AG04450 (cell line): ENCODE results near the gene CASR. TPM values are rescaled to one million over a fixed set of nuclear protein-coding genes. Genes with fewer than 3 reads are reported as not detected.

ENCODE experiments used
- CTCF ChIA-PET: fragments of 300-600, 350-600 bp; formaldehyde crosslinking; extraction: SDS; loops from one replicate; lab custom pipeline; 2022; ENCODE audit warnings: antibody characterized with exemption, inconsistent platforms; lab: Charles Lee
- POLR2A ChIA-PET: fragments of 350-600 bp; formaldehyde crosslinking; extraction: SDS; loops from one replicate; lab custom pipeline; 2021; ENCODE audit warnings: antibody characterized with exemption, inconsistent platforms; lab: Yijun Ruan, JAX
- DNase-seq: peaks from one replicate; pipeline ENCODE4 v3.0.0-alpha.2; 2011; ENCODE audit warnings: low read depth, low spot score
- H3K27ac ChIP-seq: one replicate; pipeline ENCODE4 v1.5.1; 2012; ENCODE audit warnings: low read depth, low read length, control low read depth
- H3K27me3 ChIP-seq: one replicate; pipeline ENCODE4 v1.6.0; 2012; ENCODE audit warnings: low read length; ENCODE audit not compliant: control insufficient read depth, insufficient read depth
- H3K4me3 ChIP-seq: 2 replicates; pipeline ENCODE4 v1.5.1; 2011; ENCODE audit warnings: mild to moderate bottlenecking, low read depth, low read length, control low read depth
- H3K9me3 ChIP-seq: 2 replicates; pipeline ENCODE4 v1.5.1; 2012; ENCODE audit warnings: low read length; ENCODE audit not compliant: control insufficient read depth, insufficient read depth
- polyA plus RNA-seq: library from polyadenylated mRNA; depleted of rRNA; stranded (reverse); fragments of >200 nt; gene quantifications from 2 replicates; pipeline ENCODE4 v1.2.3, GENCODE V29; 2011
- TF ChIP-seq, protein P1 (sequence below): IDR thresholded peaks from 2 replicates; pipeline ENCODE4 v1.5.1; 2011; ENCODE audit warnings: low read depth, low read length, control low read depth, inconsistent platforms

The CASR gene
- polyA plus RNA-seq, 1 experiment = not detected

DNA sequence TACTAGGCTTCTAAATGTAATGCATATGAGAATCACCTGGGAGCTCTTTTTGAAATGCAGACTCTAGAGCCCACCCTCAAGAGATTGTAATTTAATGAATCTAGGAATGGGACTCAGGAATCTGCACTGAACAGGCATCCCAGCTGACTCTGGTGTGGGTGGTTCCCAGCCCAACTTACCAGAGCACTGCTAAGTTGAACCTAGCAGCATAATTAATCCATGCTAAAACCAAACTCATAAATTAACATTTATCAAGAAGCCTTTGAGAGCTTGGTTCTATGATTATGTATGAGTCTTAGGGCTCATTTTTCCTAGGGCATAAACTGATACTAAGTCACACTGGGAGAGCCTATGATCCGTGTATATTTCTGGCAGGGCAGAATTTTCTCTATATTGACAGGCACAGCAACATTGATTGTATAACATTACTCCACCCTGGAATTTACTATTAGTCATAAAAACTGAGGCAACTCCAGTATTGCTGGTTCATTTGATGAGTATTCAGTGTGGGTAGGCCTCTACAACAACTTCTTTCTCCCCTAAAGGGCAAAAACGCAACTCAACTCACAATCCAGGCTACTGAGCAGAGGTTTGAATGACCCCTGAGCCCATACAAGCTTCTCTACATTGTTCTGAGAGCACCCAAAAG lies 130.9 kb downstream of the CASR start:
- POLR2A ChIA-PET = no interaction called here
- CTCF ChIA-PET = interaction anchor here (0.9 to 1.3 kb wide), 2 partner anchors 14 to 56 kb away, joined by 3 read pairs; no protein-coding TSS in a partner anchor
- Histone ChIP-seq H3K27me3 (peaks cover 7% of the 10 kb centered on the region), H3K27ac (no peak overlapping the region), H3K9me3 (no peaks in the 10 kb centered on the region), H3K4me3 (no peak overlapping the region)
- DNase-seq = no peak
- TF ChIP-seq, protein P1, sequence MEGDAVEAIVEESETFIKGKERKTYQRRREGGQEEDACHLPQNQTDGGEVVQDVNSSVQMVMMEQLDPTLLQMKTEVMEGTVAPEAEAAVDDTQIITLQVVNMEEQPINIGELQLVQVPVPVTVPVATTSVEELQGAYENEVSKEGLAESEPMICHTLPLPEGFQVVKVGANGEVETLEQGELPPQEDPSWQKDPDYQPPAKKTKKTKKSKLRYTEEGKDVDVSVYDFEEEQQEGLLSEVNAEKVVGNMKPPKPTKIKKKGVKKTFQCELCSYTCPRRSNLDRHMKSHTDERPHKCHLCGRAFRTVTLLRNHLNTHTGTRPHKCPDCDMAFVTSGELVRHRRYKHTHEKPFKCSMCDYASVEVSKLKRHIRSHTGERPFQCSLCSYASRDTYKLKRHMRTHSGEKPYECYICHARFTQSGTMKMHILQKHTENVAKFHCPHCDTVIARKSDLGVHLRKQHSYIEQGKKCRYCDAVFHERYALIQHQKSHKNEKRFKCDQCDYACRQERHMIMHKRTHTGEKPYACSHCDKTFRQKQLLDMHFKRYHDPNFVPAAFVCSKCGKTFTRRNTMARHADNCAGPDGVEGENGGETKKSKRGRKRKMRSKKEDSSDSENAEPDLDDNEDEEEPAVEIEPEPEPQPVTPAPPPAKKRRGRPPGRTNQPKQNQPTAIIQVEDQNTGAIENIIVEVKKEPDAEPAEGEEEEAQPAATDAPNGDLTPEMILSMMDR = no peak

DNA sequence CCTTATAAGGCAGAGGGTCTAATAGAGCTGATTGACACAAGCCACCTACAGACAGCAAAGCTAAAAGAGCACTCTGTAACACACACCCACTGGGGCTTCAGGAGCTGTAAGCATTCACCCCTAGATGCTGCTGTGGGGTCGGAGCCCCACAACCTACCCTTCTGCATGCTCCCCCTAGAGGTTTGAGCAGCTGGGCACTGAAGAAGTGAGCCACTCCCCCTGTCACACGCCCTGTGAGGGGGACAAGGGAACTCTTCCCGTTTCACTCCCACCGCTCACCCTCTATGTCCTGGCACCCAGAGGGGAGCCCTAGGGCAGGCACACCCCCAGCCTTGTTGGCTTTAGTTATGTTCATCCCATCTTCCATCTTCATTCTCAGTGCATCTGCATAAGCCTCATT lies 132.2 kb downstream of the CASR start:
- Histone ChIP-seq H3K9me3 (no peaks in the 10 kb centered on the region), H3K27me3 (peaks cover 7% of the 10 kb centered on the region), H3K27ac (no peak overlapping the region), H3K4me3 (no peak overlapping the region)
- CTCF ChIA-PET = no interaction called here
- DNase-seq = no peak
- POLR2A ChIA-PET = no interaction called here
- TF ChIP-seq, protein P1 = no peak

DNA sequence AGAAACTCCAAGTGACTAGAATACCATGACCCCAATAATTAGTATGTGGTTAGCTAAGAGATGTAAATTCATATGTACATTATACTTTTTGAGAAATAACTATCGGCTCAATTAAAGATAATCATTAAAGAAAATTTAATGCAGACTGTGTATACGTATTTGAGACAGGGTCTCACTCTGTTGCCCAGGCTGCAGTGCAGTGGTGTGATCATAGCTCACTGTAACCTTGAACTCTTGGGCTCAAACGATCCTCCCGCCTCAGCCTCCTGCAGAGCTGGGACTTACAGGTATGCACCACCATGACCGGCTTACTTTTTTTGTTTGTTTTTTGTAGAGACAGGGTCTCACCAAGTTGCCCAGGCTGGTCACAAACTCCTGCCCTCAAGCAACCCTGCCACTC lies 132.9 kb downstream of the CASR start:
- POLR2A ChIA-PET = no interaction called here
- CTCF ChIA-PET = no interaction called here
- Histone ChIP-seq H3K27ac (no peak overlapping the region), H3K9me3 (no peaks in the 10 kb centered on the region), H3K4me3 (no peak overlapping the region), H3K27me3 (peaks cover 3% of the 10 kb centered on the region)
- TF ChIP-seq, protein P1 = no peak
- no peak for DNase-seq

DNA sequence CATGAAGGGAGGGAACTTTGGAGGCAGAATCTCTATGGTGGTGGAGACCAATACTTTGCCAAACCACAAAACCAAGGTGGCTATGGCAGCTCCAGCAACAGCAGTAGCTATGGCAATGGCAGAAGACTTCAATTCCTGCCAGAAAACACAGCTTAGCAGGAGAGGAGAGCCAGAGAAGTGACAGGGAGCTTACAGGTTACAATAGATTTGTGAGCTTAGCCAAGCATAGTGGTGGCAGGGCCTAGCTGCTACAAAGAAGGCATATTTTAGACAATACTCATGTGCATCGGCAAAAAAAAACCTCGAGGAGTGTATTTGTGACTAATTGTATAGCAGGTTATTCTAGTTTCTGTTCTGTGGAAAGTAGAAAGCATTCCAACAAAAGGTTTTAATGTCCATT lies 135.2 kb downstream of the CASR start:
- CTCF ChIA-PET = no interaction called here
- TF ChIP-seq, protein P1 = no peak
- Histone ChIP-seq H3K27me3 (no peaks in the 10 kb centered on the region), H3K9me3 (no peaks in the 10 kb centered on the region), H3K27ac (no peak overlapping the region), H3K4me3 (no peak overlapping the region)
- POLR2A ChIA-PET = no interaction called here
- no peak for DNase-seq

DNA sequence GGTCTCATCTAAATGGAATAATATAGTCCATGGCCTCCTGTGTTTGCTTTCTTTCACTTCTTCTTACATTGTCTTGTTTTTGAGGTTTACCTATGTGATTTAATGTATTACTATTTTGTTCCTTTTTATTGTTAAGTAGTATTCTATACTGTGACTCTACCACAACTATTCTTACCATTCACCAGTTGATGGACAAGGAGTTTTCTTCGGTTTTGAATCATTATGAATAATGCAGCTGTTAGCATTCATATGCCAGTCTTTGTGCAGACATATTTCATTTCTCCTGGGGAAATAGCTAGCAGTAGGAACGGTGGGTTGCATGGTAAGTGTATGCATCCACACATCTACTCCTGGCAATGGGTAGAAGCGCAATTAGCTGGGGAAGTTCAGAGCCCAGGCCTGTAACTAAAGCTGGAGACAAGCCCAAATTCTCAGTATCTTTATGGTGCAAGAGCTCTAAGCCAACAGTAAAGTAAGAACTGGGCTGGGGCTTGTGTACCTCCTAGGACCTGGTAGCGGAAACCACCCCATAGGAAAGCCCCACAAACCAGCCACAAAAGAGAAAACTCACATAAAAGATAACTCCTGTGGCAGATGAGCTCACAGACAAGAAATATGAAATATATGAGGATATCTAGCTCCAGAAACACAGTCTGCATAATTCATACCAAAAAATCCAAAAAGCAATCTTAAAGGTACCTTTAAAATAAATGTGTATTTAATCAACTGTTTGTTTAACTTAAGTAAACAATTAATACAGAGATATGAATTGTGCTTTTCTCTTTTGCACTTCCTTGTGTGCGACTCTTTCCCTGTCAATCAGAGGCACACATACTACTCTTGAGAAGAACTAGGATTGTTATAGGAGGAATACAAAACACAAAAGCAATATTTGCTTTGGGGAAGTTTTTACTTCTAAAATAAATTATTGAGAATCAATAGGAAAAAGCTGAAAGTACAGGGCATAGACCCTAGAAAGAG lies 138.9 kb downstream of the CASR start:
- TF ChIP-seq, protein P1 = no peak
- CTCF ChIA-PET = no interaction called here
- H3K4me3 ChIP-seq = no peak overlapping the region
- H3K27me3 ChIP-seq = no peaks in the 10 kb centered on the region
- no peak for DNase-seq
- no peaks in the 10 kb centered on the region for H3K9me3 ChIP-seq
- POLR2A ChIA-PET = no interaction called here
- no peak overlapping the region for H3K27ac ChIP-seq
